Keratinocyte (primary cell): ENCODE measurements around the gene BGN. TPM values are rescaled to one million over a fixed set of nuclear protein-coding genes. Genes with fewer than 3 reads are reported as not detected.

Experiments used
- DNase-seq: peaks from one replicate; pipeline ENCODE4 v3.0.0-alpha.2; 2011; ENCODE audit warnings: low read depth, missing footprints, low spot score
- FAIRE-seq: peaks from 2 replicates; lab custom pipeline; 2011; peaks lifted over from hg19 to GRCh38; lab: Jason Lieb, UNC
- H2AFZ ChIP-seq: 2 replicates; pipeline ENCODE4 v1.6.0; 2012; ENCODE audit warnings: low read length, control low read depth, inconsistent platforms; ENCODE audit not compliant: control insufficient read depth
- H3K27ac ChIP-seq: 2 replicates; pipeline ENCODE4 v1.5.1; 2011; ENCODE audit warnings: low read length; ENCODE audit not compliant: control insufficient read depth, insufficient read depth
- H3K27me3 ChIP-seq: 3 replicates; pipeline ENCODE4 v1.6.0; 2011; ENCODE audit warnings: low read length; ENCODE audit not compliant: control insufficient read depth, insufficient read depth; ENCODE audit errors: extremely low read depth
- H3K36me3 ChIP-seq, 2 experiments: 2 replicates in 1 of 2; 3 replicates in 1 of 2; pipeline ENCODE4 v1.5.1; 2011; ENCODE audit warnings: low read length in 2 of 2, mild to moderate bottlenecking in 1 of 2; ENCODE audit not compliant: control insufficient read depth in 2 of 2, insufficient read depth in 2 of 2; ENCODE audit errors: extremely low read depth in 1 of 2
- H3K4me1 ChIP-seq: 3 replicates; pipeline ENCODE4 v1.5.1; 2011; ENCODE audit warnings: low read length; ENCODE audit not compliant: control insufficient read depth, insufficient read depth; ENCODE audit errors: extremely low read depth
- H3K4me2 ChIP-seq: 3 replicates; pipeline ENCODE4 v1.6.0; 2011; ENCODE audit warnings: low read depth, low read length; ENCODE audit not compliant: control insufficient read depth, insufficient read depth; ENCODE audit errors: extremely low read depth
- H3K4me3 ChIP-seq, 3 experiments: fragments of 200-600 bp in 1 of 3; sonication (generic) in 1 of 3; 2 replicates in 2 of 3; 3 replicates in 1 of 3; pipeline ENCODE4 v1.5.1; 2011 to 2016; ENCODE audit warnings: low read length in 3 of 3, mild to moderate bottlenecking in 3 of 3, control low read depth in 2 of 3, inconsistent platforms in 1 of 3, low read depth in 1 of 3, mixed read lengths in 1 of 3, mixed run types in 1 of 3, moderate library complexity in 1 of 3; ENCODE audit not compliant: control insufficient read depth in 2 of 3, insufficient read depth in 2 of 3; ENCODE audit errors: extremely low read depth in 1 of 3
- H3K79me2 ChIP-seq: 2 replicates; pipeline ENCODE4 v1.6.0; 2012; ENCODE audit warnings: low read length; ENCODE audit not compliant: control insufficient read depth, insufficient read depth
- H3K9ac ChIP-seq: 3 replicates; pipeline ENCODE4 v1.6.0; 2011; ENCODE audit warnings: low read length; ENCODE audit not compliant: control insufficient read depth, insufficient read depth; ENCODE audit errors: extremely low read depth
- H3K9me1 ChIP-seq: 3 replicates; pipeline ENCODE4 v1.6.0; 2011; ENCODE audit warnings: low read length; ENCODE audit not compliant: control insufficient read depth, insufficient read depth; ENCODE audit errors: extremely low read depth
- H3K9me3 ChIP-seq: 2 replicates; pipeline ENCODE4 v1.5.1; 2012; ENCODE audit warnings: low read depth, low read length; ENCODE audit not compliant: control insufficient read depth
- H4K20me1 ChIP-seq: 3 replicates; pipeline ENCODE4 v1.6.0; 2011; ENCODE audit warnings: low read length; ENCODE audit not compliant: control insufficient read depth, insufficient read depth; ENCODE audit errors: extremely low read depth
- EZH2 ChIP-seq: IDR thresholded peaks from one replicate; pipeline ENCODE4 v1.6.1; 2012; ENCODE audit warnings: inconsistent platforms, mild to moderate bottlenecking, low read length, moderate library complexity
- dilution Hi-C: fragments of 300-500 bp; cut with MboI; formaldehyde crosslinking; loops from one replicate; pipeline ENCODE4 v1.7.0; 2020; ENCODE audit warnings: low sequenced_read_pairs; ENCODE audit not compliant: extremely low pct_ligation_motif_present
- polyA plus RNA-seq, 5 experiments: library from polyadenylated mRNA; depleted of rRNA in 3 of 5; stranded (reverse) in 3 of 5; stranded (forward) in 1 of 5; unstranded in 1 of 5; fragments of >200 nt; gene quantifications; 1 replicate in 1 of 5; 2 replicates in 3 of 5; 3 replicates in 1 of 5; pipeline versions ENCODE4 v1.2.1 to v1.2.3, GENCODE V29; 2011 to 2012; ENCODE audit warnings: missing spikeins in 2 of 5, low read depth in 1 of 5, low replicate concordance in 1 of 5
- TF ChIP-seq, protein P1 (sequence below), 3 experiments: IDR thresholded peaks in 1 of 3; conservative IDR thresholded peaks in 1 of 3; optimal IDR thresholded peaks in 1 of 3; 2 replicates in 2 of 3; 3 replicates in 1 of 3; pipeline versions ENCODE3 to v1.5.1; 2011; ENCODE audit warnings: low read length in 3 of 3, mild to moderate bottlenecking in 3 of 3, moderate library complexity in 2 of 3, control low read depth in 1 of 3, inconsistent platforms in 1 of 3; ENCODE audit not compliant: insufficient read depth in 2 of 3; ENCODE audit errors: extremely low read depth in 1 of 3

BGN gene
- polyA plus RNA-seq, 1 donor (not counting 4 experiments of a cell fraction or from before 2014, with no cell fraction given) = 0.07 TPM

DNA sequence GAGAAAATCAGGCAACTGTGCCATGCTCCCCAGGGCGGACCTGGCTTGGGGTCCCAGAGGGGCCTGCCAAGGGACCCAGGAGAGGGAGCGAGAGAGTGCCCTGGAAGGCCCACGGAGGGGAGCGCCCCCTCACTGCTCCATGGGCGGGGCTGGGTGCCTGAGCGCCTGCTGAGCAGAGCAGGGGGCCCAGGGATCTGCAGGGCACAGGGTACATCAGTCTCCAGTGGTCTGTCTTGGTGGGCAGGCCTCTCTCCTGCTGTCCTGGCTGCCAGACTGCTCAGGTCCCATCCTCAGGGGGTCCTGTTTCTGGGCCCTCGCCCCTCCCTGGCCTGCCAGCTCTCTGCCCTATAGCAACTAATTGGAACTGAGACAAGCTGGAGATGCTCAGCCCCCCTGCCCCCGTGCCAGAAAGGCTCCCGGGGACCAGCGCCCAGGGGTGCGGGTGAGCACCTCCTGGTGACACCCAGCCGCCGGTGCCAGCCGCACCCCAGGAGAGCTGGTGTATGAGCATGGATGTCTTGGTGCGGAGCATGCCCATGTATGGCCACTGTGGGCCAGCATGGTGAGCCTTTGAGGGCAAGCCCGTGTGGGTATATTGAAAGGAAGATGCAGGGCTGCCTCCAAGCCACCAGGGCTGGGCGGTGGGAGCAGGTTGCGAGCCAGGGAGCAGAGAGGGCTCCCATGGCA lies 1.3 kb downstream of the BGN start:
- H3K9ac ChIP-seq = no peak overlapping the region
- H4K20me1 ChIP-seq = no peaks in the 10 kb centered on the region
- dilution Hi-C loops = no loop called here
- no peak for DNase-seq
- H3K4me3 ChIP-seq = no peak overlapping the region
- FAIRE-seq = no peak
- no peaks in the 10 kb centered on the region for H3K79me2 ChIP-seq
- no peaks in the 10 kb centered on the region for H3K36me3 ChIP-seq
- H3K9me1 ChIP-seq = no peaks in the 10 kb centered on the region
- H3K27me3 ChIP-seq = peaks cover 39% of the 10 kb centered on the region
- no peak overlapping the region for H2AFZ ChIP-seq
- no peak overlapping the region for H3K4me2 ChIP-seq
- H3K27ac ChIP-seq = no peak overlapping the region
- H3K4me1 ChIP-seq = peaks cover 2% of the 10 kb centered on the region
- no peaks in the 10 kb centered on the region for H3K9me3 ChIP-seq
- no peak for TF ChIP-seq EZH2
- TF ChIP-seq, protein P1, sequence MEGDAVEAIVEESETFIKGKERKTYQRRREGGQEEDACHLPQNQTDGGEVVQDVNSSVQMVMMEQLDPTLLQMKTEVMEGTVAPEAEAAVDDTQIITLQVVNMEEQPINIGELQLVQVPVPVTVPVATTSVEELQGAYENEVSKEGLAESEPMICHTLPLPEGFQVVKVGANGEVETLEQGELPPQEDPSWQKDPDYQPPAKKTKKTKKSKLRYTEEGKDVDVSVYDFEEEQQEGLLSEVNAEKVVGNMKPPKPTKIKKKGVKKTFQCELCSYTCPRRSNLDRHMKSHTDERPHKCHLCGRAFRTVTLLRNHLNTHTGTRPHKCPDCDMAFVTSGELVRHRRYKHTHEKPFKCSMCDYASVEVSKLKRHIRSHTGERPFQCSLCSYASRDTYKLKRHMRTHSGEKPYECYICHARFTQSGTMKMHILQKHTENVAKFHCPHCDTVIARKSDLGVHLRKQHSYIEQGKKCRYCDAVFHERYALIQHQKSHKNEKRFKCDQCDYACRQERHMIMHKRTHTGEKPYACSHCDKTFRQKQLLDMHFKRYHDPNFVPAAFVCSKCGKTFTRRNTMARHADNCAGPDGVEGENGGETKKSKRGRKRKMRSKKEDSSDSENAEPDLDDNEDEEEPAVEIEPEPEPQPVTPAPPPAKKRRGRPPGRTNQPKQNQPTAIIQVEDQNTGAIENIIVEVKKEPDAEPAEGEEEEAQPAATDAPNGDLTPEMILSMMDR (optimal IDR thresholded peaks at IDR 0.05 in 1 of 3, IDR thresholded peaks at IDR 0.05 in 1 of 3, conservative IDR thresholded peaks at IDR 0.05 in 1 of 3; ENCODE audit: extremely low read depth in 1 of 3, insufficient read depth in 2 of 3, low read length in 3 of 3) = no peak

DNA sequence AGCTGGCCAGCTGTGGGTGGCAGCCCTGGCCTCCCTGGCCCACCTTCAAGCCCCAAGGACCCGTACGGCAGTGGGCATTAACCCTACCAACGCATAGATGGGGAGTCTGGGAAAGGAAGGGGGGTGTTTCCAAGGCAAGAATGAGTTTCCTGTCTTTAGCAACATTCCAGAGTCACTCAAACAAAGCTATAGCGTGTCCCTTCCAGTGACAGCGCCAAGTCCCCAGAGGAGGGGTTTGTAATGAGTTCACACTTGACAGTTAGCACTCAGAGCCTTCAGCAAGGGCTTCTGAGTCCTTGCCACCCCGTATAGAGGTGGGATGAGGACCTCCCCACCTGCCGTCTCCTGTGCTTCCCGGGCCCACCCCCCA lies 1.8 kb downstream of the BGN start:
- H3K27me3 ChIP-seq = peaks cover 39% of the 10 kb centered on the region
- H3K79me2 ChIP-seq = no peaks in the 10 kb centered on the region
- no peak overlapping the region for H3K27ac ChIP-seq
- H3K9ac ChIP-seq = no peak overlapping the region
- no peaks in the 10 kb centered on the region for H3K9me3 ChIP-seq
- no peak overlapping the region for H2AFZ ChIP-seq
- H3K4me2 ChIP-seq = no peak overlapping the region
- no peaks in the 10 kb centered on the region for H3K9me1 ChIP-seq
- TF ChIP-seq, protein P1 (optimal IDR thresholded peaks at IDR 0.05 in 1 of 3, IDR thresholded peaks at IDR 0.05 in 1 of 3, conservative IDR thresholded peaks at IDR 0.05 in 1 of 3; ENCODE audit: extremely low read depth in 1 of 3, insufficient read depth in 2 of 3, low read length in 3 of 3) = no peak
- TF ChIP-seq EZH2 = no peak
- DNase-seq = no peak
- peaks cover 2% of the 10 kb centered on the region for H3K4me1 ChIP-seq
- no peak for FAIRE-seq
- no peaks in the 10 kb centered on the region for H4K20me1 ChIP-seq
- H3K36me3 ChIP-seq = no peaks in the 10 kb centered on the region
- dilution Hi-C loops = no loop called here
- H3K4me3 ChIP-seq = no peak overlapping the region
